Stimulated activated CD8-positive, alpha-beta memory T cell treated with anti-CD3 and anti-CD28 coated beads, Interleukin-4, amount 100 ng/mL, for 1 hour (primary cell): ENCODE results near the gene HNRNPA1.
A peak's percentile ranks its signal among the peaks of the same experiment; 100 is the strongest.
"Not testable (repeated sequence)": the region's sequence is repeated elsewhere in the genome, so short reads cannot be mapped to it uniquely, and the experiment has no call there.

ENCODE experiments used
- DNase-seq, 2 donors: peaks; one replicate each; pipeline ENCODE4 v3.0.0-alpha.2; 2020; ENCODE audit warnings: low read depth in 2 of 2, low spot score in 1 of 2

The HNRNPA1 gene

DNA sequence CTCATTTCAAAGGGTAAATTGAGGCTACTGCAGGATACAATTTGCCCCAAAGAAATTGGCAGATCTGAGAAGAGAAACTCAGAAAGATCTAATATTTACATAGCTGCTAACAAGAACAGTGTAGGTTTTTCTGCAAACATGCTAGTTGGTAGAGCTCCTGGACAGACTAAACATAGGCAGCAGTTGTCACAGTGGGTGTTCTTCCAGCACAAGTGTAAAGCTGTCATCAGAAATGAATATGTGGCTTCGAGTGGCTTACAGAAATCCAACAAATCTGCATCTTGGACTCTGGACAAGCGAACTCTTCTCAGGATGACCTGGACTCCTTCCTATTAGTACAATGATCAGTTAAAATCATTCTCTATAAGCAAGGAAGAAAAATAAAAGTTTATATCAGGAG is 6.5 kb upstream of the HNRNPA1 start:
- DNase-seq: no peak

DNA sequence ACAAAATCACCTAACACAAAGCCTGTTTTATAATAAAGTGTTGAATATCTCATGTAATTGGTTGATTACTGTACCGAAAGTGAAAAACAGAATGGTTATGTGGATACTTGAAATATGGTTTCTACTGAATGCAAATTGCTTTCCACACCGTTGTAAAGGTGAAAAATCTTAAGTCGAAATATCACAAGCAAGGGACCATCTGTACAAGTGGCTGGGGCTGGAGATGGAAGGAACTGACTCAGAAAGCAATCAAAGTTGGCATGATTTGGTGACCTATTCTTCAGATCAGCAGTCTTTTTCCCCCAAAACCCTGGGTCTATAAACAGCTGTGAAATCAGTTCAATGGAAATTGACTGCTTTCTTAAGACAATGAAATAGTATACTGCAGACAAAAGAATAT is 4.2 kb upstream of the HNRNPA1 start:
- no peak for DNase-seq

DNA sequence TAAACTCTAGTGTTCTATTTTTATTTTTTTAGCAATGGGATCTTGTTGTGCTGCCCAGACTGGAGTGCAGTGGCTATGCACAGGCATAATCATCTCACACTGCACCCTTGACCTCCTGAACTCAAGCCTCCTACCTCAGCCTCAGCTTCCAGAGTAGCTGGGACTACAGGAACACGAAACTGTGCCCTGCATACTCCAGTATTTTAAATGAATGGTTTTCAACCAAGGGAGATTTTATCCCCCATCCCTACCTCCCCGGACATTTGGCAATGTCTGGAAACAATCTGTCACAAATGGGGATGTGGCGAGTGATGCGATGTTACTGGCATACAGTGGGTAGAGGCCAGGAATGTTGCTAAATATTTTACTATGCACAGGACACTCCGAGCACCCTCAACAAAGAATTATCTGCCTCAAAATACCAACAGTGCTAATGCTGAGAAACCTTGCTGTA is 2.7 kb upstream of the HNRNPA1 start:
- no peak for DNase-seq

DNA sequence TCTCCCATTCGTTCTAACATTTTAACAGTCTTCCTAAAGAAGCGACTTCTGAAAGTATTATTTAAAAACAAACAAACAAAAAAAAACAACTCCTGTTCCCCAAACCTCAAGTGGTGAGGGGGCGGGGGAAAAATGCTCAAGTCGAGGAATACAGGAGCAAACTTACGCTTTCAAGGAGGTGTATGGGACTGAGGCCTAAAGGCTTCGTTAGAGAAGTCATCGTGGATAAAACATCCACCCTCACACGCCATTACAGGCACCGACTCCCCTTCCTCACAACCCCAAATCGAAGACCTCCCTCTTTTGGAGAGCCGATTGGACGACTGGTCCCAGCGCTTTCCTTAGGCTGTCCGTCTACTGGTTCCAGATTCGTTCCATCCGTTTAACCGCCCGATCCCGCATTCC is 1.3 kb upstream of the HNRNPA1 start:
- DNase-seq: no peak

DNA sequence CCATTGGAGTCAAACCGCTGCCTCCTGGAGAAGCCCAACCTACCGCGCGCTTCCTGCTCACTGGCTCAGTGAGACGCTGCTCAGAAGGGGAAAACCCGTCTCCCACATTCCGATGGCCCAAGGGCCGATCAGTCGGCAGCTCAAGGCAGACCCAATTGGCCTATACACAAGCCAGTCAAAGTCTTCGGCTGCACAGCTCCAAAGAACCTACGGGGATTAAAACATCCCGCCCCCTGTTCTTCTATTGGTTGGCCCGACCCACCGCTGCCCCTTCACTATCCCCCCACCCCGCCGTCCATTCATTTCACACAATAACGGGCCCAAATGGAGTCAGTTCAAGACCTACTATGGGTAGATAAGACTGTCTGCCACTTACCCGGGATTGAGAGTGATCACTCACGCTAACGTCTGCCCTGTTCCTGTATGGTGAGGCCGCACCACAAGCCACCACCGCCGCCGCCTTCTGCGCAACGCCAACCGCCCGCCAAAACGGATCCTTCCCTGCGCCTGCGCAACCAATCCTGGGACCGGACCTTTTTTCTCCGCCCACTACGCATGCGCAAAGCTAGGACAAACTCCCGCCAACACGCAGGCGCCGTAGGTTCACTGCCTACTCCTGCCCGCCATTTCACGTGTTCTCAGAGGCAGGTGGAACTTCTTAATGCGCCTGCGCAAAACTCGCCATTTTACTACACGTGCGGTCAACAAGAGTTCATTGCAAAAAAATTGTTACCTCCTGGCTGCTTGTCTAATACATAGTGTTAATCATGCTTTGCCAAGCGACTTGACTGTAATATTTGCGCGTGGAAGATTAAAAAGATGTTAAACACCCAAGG is 676 bp upstream of the HNRNPA1 start, which contains the start of gene CBX5:
TSS of gene CBX5 (minus strand) at position 491 of the 836 bp plus-strand sequence. CDS start 22,472 bp downstream, outside the sequence.
- DNase-seq: peak; percentile 98 to 100

DNA sequence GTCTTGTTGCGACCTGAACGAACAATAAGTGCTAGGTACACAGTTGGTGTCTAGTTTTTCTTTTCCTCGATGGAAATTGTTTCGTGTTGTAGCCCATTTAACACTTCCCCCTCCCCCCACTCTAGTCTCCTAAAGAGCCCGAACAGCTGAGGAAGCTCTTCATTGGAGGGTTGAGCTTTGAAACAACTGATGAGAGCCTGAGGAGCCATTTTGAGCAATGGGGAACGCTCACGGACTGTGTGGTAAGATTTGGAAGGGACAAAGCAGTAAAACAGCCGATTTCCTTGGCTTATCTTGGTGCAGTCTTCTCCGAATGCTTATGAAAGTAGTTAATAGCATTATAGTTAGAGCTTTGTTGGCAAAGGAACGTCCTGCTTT is 724 bp downstream of the HNRNPA1 start:
- not testable (repeated sequence) for DNase-seq

DNA sequence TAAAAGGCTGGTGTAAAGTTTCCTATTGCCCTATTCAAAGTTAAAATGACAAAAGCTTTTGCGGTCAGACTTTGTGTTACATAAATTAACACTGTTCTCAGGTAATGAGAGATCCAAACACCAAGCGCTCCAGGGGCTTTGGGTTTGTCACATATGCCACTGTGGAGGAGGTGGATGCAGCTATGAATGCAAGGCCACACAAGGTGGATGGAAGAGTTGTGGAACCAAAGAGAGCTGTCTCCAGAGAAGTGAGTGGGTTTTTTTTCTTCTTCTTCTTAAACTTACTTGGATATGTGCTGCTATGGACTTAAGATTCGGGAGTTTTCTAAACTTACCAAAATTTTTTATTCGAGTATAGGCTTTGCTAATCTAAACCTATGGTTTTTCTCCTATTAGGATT is 1.2 kb downstream of the HNRNPA1 start:
- not testable (repeated sequence) for DNase-seq

DNA sequence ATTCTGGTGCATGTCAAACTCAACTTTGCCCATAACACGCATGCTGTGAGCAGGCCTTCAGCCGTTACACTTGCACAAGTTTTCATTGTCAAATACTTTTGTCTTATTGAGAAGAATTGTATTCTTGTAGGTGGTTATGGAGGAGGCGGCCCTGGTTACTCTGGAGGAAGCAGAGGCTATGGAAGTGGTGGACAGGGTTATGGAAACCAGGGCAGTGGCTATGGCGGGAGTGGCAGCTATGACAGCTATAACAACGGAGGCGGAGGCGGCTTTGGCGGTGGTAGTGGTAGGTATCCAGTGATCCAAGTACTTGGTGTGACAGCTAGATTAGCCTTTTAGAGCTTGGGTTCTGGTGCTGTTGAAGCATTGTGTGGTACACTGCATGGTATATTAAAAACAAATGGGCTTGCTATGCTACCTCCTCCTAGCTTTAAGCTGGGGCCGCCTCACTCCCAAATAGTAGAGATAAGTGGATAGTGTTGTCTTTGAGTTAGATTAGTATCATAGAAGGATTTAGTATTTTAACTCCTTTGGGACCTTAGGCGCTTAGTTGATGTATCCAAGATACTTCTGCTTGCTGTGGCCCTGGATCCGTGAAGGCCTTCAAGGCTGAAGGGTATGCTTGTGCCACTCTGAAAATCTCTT is 2.5 kb downstream of the HNRNPA1 start:
- no peak for DNase-seq

DNA sequence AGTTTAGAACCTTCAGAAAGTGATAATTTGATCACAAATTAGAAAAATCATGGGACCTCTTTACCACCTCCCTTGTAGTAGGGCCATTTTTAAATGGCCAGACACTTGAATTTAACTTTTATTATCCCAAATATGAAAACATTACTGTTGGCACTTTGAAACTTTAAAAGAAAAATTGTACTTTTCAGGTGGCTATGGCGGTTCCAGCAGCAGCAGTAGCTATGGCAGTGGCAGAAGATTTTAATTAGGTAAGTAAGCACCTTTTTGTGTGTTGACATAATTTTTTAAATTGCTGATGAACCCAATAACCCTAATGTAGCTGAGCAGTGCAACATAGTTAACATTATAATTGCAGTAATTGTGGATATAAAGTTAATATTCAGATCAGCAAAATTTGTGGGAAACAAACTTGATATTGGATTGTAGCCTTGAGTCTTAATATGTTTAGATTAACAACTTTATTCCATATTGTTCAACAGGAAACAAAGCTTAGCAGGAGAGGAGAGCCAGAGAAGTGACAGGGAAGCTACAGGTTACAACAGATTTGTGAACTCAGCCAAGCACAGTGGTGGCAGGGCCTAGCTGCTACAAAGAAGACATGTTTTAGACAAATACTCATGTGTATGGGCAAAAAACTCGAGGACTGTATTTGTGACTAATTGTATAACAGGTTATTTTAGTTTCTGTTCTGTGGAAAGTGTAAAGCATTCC is 3.7 kb downstream of the HNRNPA1 start:
- not testable (repeated sequence) for DNase-seq

DNA sequence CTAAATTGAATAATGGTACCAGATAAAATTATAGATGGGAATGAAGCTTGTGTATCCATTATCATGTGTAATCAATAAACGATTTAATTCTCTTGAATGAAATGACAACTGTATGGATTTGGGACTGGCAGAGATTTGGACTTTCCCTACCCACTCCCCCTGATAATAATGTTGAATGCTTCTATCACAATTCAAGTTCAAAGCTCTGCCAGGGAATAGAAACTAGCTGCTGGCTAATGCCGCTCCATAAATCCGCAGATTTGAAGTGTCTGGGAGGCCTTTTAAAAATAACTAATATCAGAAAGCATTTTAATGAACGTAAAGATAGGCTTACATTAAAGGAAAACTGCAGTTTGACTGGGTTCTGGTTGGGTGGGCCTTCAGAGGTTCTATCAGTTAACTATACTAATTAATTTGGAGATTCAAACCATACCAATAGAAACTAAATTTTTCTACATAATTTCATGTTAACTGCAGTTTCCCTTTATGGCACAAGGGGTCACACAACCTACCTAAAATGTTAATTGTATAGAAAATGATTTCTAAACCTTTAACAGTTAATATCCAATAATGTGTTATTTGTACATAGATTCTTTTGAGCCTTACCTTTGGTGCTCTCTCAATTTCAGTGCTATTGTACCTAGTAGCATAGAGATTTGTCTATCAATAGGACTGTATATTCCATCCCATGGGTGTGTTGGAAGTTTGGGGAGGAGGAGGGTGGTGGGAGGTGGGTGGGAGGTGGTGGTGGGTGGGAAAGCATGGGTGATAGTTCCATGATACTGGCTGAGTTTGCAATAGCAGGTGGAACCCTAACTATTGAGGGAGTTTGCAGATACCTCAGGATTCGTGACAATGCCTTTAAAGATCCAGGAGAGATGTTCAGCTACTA is 4.9 kb downstream of the HNRNPA1 start:
- no peak for DNase-seq

DNA sequence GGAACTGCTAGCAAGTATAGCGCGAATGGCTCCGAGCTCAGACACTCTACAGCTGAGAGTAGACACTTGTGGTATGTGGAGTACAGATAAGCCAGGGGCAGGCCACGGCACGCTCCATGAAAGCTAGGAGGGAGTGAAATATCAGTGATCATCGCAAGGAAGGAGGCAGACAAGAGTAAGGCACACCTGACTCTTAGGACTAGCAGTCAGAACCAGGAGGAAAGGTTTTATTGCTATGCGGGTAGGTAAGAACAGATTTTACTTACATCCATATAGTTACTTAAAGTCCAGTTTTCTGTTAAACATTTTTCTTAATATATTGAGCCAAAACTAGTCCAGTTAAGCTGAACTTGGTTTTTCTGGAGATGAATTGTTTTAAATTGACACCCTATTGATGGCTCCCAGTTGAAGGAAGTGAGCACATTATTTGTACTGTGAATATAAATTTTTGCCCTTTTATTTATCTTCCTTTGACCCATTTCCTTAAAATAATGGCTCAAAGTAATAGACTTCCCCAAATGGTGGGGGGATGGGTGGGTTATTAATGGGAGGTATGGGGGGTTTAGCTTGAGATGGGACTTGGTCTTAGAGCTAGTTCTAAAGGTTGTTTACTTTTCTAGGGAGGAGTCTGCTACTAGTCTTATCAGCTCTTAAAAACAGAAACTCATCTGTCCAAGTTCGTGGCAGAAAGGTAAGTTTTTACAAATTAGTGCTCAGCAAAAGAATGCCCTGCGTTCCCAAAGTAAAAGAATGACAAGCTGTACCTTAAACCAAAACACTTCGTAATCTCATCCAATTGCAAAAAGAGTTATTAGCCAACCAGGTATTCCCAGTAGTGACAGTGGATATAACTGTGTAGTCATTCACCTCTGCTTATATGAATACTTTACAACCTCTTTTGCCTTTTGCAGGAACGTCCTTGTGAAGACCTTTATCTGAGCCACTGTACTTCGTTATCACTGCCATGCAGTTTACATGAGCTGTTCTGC is 5.8 kb downstream of the HNRNPA1 start:
- DNase-seq: no peak

DNA sequence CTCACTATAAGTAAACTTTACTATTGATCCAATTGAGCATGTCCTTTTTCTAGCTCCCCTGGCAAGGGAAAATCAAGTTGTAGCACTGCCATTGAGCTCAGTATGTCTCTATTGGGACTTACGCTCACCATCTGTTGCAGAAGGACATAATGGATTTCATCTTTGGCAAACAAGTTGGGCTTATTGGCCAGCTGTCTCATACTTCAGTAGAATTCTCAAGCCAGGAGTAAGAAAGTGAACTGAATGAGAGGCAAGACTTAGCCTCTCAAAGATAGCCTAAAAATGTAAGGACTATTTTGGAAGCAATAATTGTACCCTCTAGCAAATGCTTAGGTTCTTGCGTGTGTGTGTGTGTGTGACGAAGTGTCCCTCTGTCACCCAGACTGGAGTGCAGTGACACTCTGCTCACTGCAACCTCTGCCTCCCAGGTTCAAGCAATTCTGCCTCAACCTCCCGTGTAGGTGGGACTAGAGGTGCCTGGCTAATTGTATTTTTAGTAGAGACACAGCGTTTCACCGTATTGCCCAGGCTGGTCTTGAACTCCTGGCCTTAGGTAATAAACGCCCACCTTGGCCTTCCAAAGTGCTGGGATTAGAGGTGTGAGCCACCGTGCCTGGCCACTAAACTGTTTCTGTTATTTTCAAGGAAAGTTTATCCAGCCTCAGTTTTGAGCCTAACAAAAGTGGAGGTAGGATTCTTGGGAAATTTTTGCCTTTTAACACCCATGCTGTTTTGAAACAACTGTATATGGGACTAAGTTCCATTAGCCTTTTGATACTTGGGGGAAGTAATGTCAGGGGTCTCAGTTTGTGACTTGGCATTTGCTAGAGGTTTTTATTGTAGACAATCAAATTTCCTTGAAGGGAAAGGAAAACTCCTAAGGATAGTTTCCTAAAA is 7.0 kb downstream of the HNRNPA1 start:
- no peak for DNase-seq

DNA sequence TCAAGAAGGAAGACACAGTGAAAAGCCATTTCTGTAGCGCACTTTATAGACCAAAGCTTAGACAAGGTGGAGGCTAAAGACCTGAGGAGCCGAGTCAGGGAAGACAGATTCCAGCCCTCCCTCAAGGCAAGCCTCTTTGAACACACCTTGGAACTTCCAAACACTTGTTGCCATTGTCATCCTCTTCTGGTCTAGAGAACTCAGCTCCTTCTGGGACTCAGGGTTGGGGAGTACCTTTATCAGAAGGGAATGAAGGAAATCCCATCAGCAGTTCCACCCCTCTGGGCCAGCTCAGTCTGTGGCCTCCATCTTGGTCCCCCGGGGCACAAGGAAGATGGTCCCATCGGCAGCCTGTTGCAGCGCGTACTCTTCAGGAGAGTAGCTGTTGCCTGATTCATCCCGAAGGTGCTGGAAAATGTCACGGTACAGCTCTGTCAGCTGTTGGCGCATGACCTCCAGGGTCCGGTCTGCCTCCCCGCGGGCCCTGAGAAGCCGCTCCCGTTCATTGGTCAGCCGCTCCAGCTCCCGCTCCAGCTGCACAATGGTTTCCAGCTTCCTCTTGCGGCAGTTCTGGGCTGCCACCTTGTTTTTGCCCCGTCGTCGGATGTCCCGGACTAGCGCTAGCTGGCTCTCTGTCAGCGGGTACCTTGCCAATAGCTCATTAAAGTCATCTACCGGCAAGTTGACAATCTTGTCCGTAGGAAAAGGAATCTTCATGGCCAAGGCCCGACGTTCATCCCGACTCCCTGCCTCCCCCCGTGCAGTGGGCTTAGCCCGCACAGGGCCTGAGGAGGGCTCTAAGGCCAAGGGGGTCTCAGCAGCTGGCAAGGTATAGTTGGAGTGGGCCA is 11.8 kb downstream of the HNRNPA1 start:
- no peak for DNase-seq

DNA sequence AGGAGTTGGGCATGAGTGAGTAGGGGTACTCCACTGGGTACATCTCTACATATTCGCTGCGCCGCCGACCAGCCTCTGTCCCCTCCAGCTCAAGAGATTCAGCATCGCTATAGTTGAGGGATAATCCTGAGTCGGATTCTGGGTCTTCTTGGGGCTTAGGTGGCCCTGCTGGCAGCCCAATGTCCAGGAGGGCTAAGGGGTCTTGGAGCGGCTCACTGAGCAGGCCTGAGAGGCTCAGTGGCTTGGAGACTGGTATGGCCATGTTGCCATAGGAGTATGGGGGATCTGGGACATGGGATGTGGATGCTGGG is 12.4 kb downstream of the HNRNPA1 start:
- DNase-seq: no peak

DNA sequence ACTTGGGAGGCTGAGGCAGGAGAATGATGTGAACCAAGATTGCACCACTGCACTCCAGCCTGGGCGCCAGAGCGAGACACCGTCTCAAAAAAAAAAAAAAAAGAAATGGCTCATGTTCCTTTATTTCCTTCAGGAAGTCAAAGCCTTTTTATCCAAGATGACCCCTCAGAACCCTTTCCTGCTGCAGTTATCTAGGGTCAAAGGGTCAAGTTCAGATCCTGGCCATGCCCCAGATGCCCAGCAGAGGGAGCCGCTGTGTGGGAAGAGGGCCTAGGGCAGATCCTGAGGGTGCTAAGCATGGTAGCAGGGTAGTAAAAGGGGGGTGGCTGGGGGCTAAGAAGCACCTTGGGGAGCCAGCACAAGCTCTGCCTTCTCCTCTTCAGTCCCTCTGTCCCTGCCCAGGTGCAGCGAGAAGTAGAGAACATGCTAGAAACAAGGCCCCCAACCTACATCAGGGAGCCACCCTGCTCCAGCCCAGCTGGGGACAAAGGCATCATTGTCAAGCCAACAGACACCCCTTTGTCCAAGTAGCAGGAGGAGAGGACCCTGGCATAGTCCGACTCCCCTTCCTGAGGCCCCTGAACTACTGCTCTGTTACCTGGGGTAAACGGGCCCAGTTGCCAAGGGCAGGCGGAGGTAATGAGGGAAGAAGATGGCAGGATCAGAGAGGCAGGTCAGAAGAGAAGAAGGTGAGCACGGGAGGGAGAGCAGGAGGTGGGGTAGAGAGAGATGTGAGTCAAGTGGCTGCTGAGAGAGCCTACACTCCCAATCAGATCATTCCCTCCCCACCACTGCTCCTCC is 13.8 kb downstream of the HNRNPA1 start:
- DNase-seq: no peak

DNA sequence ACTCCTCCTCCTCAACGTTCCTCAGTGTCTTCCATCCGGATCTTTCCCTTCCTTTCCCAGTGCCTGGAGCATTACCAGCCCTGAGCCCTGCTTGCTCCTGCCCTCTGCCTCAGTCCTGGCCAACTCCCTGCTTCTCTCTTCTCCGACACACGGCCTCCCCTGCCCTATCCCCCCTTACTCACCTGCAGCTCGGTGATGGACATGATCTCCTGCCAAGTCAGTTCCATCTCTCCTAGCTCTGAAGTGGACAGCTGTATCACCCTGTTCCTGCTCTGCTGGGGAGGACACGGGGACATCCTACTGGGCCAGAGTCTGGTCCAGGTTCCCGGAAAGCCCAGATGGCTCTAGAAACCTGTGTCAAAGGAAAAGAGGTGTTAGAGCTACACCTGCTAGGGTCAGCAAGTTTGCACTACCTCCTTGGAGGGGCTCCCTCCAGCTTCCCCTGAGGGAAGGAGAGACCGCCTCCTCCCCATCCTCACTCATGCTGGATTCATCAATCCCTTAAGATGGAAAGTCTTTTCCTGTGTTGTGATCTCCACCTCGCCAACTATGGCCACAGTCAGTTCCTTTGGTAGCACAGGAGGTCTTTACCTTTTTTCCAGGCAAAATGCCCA is 14.5 kb downstream of the HNRNPA1 start:
- DNase-seq: no peak
